GM12865 (cell line): ENCODE results near the gene ASB11.

Experiments used
- DNase-seq: peaks from one replicate; pipeline ENCODE4 v3.0.0; 2010; ENCODE audit warnings: low read depth
- H3K4me3 ChIP-seq: 2 replicates; pipeline ENCODE4 v1.5.1; 2011; ENCODE audit warnings: mild to moderate bottlenecking, low read depth, low read length, control low read depth
- CTCF ChIP-seq: IDR thresholded peaks from 2 replicates; pipeline ENCODE4 v1.5.1; 2011; ENCODE audit warnings: low read length, control low read depth, low read depth, inconsistent platforms; ENCODE audit not compliant: insufficient read depth; ENCODE audit errors: missing control alignments

Gene ASB11

DNA sequence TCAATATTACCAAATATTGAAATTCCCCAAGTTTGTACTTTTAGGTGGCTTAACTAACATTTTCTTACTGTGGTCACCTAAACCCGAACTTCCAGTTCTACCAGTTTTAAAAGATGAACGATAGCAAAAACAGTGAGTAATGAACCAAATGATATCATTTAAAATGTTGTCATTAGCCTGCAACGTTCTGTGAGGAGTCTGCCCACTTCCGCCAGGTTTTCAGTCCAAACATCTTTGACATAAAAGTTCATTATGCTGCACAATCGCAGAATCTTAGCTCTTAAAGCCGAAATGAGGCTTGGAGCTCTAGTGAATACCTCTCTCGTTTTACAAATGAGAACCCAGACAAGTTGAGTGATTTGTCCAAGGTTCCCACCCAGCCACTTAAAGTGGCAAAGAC is 19.1 kb upstream of the ASB11 start:
- peak overlapping the region; percentile 93 for H3K4me3 ChIP-seq
- no peak for TF ChIP-seq CTCF
- peak; percentile 7 for DNase-seq

DNA sequence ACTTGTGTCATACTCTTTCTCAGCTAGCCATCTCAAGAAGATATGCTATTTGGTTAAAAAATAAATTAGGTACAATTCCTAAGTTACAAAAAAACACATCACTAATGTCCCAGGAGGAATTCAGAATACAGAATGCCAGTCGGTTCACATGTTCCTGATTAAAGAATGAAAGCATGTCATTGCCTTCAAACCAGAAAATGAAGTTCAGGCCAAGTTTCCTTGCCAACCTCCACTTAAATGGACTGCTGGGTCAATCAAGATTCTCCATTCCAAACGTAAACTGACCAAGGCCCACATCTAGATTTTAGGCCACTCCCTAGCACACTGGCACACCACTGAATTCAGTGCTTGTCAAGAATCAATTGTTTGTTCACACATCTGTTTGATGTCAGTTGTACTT is 13.4 kb upstream of the ASB11 start:
- no peak overlapping the region for H3K4me3 ChIP-seq
- DNase-seq: no peak
- TF ChIP-seq CTCF: no peak

GRCh38 chrX:15328131-15328530 is 12.7 kb upstream of the ASB11 start:
- TF ChIP-seq CTCF: no peak
- no peak overlapping the region for H3K4me3 ChIP-seq
- no peak for DNase-seq

GRCh38 chrX:15322472-15322871 is 7.0 kb upstream of the ASB11 start:
- DNase-seq: no peak
- no peak overlapping the region for H3K4me3 ChIP-seq

DNA sequence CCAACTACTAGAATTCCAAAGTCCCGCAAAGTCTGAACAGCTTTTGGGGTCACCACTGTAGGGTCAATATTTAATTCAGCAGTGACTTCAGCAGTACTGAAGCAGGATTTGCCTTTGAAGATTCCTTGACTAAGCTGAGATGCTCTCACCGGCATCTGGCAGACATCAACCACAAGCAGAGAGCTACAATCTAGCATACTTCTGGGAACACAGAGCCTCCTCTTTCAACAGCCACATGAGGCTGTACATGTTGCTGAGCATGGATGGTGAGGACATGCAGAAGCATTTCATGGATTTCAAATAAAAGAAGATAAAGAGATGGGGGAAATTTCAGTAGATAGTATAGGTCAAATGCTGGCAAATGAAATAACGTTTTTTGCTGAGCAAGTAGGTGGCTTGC is 6.6 kb upstream of the ASB11 start:
- no peak for DNase-seq
- no peak overlapping the region for H3K4me3 ChIP-seq
- no peak for TF ChIP-seq CTCF

More at GRCh38 chrX:15322472-15322871, 7.0 kb upstream of the ASB11 start:
- TF ChIP-seq CTCF: no peak

DNA sequence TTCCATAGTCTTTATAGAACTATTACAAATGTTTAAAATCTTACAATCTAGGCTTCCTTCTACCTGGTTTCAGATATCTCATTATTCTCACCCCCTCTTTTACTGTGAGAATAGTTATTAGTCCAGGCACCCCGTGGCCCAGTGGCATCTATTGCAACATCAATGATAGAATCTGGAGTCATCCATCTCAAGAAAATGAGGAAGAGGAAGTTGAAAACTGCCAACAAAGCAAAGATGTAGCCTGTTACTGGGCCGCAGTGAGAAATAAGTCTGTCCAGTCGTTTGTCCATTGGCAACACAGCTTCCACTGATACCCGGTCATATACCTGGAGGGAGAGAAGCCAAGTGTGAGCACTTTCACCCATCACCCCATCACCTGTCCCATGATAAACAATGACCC is 6.0 kb upstream of the ASB11 start:
- TF ChIP-seq CTCF: no peak
- no peak for DNase-seq
- no peak overlapping the region for H3K4me3 ChIP-seq

DNA sequence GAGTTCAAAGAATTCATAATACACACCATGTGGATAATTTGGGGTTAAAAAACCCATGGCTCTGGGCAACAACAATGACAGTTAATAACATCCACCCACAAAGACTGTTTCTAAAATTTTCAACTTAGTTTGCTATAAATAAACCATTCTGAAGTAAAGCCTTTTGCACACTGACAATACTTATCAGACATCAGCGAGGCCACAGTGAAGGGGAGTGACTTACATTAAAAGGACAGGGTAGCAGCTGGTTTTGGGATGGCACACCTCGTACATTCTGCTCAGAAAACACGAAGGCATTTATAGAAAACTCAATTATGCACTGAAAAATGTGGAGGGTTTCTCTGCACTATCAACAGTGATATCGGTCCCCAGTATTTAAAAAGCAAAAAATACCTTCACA is 4.9 kb upstream of the ASB11 start:
- DNase-seq: no peak
- H3K4me3 ChIP-seq: no peak overlapping the region
- TF ChIP-seq CTCF: no peak
